ENCODE data around the gene MAMLD1. TPM values are rescaled to one million over a fixed set of nuclear protein-coding genes. Genes with fewer than 3 reads are reported as not detected.

The MAMLD1 gene
- total RNA-seq, 2 donors from 2014 or later: 3.4 to 5.6 TPM

- ATAC-seq: no peak
- 80 to 85% methylated on average over 2 of the region's 2 CpGs for WGBS, 2 donors
- H3K4me3 ChIP-seq: no peak overlapping the region
- DNase-seq: no peak
- H3K27me3 ChIP-seq: no peaks in the 10 kb centered on the region
- intact Hi-C loops (cut with DNase I): no loop called here
- no peak for TF ChIP-seq POLR2A (IDR thresholded peaks at IDR 0.05)
- no peak for TF ChIP-seq CTCF (IDR thresholded peaks at IDR 0.05)
- no peaks in the 10 kb centered on the region for H3K4me1 ChIP-seq
- H3K9me3 ChIP-seq: no peaks in the 10 kb centered on the region
- no peak overlapping the region for H3K27ac ChIP-seq
- H3K36me3 ChIP-seq (replicated peaks in 1 of 2; ENCODE audit: insufficient read depth in 1 of 2, low read depth in 2 of 2): no peaks in the 10 kb centered on the region
Measured at GRCh38 chrX:150347471-150347870, 15.6 kb upstream of the MAMLD1 start.

- Histone ChIP-seq H3K36me3 (replicated peaks in 1 of 2; ENCODE audit: insufficient read depth in 1 of 2, low read depth in 2 of 2) (no peaks in the 10 kb centered on the region), H3K27ac (no peak overlapping the region), H3K4me3 (no peak overlapping the region), H3K4me1 (no peaks in the 10 kb centered on the region), H3K9me3 (no peaks in the 10 kb centered on the region), H3K27me3 (no peaks in the 10 kb centered on the region)
- intact Hi-C loops (cut with DNase I): no loop called here
- ATAC-seq (no peak), DNase-seq (no peak)
- WGBS, 2 donors: 53 to 67% methylated on average over 1 to 4 of the region's 4 CpGs
- TF ChIP-seq CTCF (IDR thresholded peaks at IDR 0.05) (no peak), POLR2A (IDR thresholded peaks at IDR 0.05) (no peak)
Measured at GRCh38 chrX:150348365-150348764, 14.8 kb upstream of the MAMLD1 start.

- no peaks in the 10 kb centered on the region for H3K9me3 ChIP-seq
- no peak for ATAC-seq
- H3K4me3 ChIP-seq: no peak overlapping the region
- no peaks in the 10 kb centered on the region for H3K36me3 ChIP-seq (replicated peaks in 1 of 2; ENCODE audit: insufficient read depth in 1 of 2, low read depth in 2 of 2)
- H3K27me3 ChIP-seq: no peaks in the 10 kb centered on the region
- no peak overlapping the region for H3K27ac ChIP-seq
- no peaks in the 10 kb centered on the region for H3K4me1 ChIP-seq
- intact Hi-C loops (cut with DNase I): no loop called here
- TF ChIP-seq CTCF (IDR thresholded peaks at IDR 0.05): no peak
- no peak for TF ChIP-seq POLR2A (IDR thresholded peaks at IDR 0.05)
- no peak for DNase-seq
- WGBS, 2 donors: 77 to 94% methylated on average over 2 to 3 of the region's 3 CpGs
Measured at GRCh38 chrX:150352114-150352513, 11.0 kb upstream of the MAMLD1 start.

GRCh38 chrX:150352581-150352980 is 10.5 kb upstream of the MAMLD1 start:
- Histone ChIP-seq H3K4me3 (no peak overlapping the region), H3K27me3 (no peaks in the 10 kb centered on the region), H3K9me3 (no peaks in the 10 kb centered on the region), H3K36me3 (replicated peaks in 1 of 2; ENCODE audit: insufficient read depth in 1 of 2, low read depth in 2 of 2) (no peaks in the 10 kb centered on the region), H3K27ac (no peak overlapping the region), H3K4me1 (no peaks in the 10 kb centered on the region)
- TF ChIP-seq CTCF (IDR thresholded peaks at IDR 0.05) (no peak), POLR2A (IDR thresholded peaks at IDR 0.05) (no peak)
- intact Hi-C loops (cut with DNase I): no loop called here
- DNase-seq: peak in 1 of 4 donors; percentile 9
- no peak for ATAC-seq
- WGBS, 2 donors: 43 to 46% methylated on average over 3 of the region's 4 CpGs

- 77 to 80% methylated on average over 2 to 3 of the region's 3 CpGs for WGBS, 2 donors
- Histone ChIP-seq H3K4me1 (no peaks in the 10 kb centered on the region), H3K36me3 (replicated peaks in 1 of 2; ENCODE audit: insufficient read depth in 1 of 2, low read depth in 2 of 2) (no peaks in the 10 kb centered on the region), H3K27me3 (no peaks in the 10 kb centered on the region), H3K4me3 (no peak overlapping the region), H3K27ac (no peak overlapping the region), H3K9me3 (no peaks in the 10 kb centered on the region)
- intact Hi-C loops (cut with DNase I): no loop called here
- no peak for ATAC-seq
- no peak for DNase-seq
- TF ChIP-seq CTCF (IDR thresholded peaks at IDR 0.05): no peak
- no peak for TF ChIP-seq POLR2A (IDR thresholded peaks at IDR 0.05)
Measured at GRCh38 chrX:150355913-150356312, 7.2 kb upstream of the MAMLD1 start.

All from body of pancreas (tissue), 4 donors.